G401 (cell line): ENCODE data around the gene DSTYK. TPM values are rescaled to one million over a fixed set of nuclear protein-coding genes. Genes with fewer than 3 reads are reported as not detected.
A peak's percentile ranks its signal among the peaks of the same experiment; 100 is the strongest.
"Not testable (repeated sequence)": the region's sequence is repeated elsewhere in the genome, so short reads cannot be mapped to it uniquely, and the experiment has no call there.

Experiments used
- DNase-seq: peaks from one replicate; pipeline ENCODE4 v3.0.0-alpha.2; 2015; ENCODE audit warnings: low spot score
- in situ Hi-C: cut with HindIII; loops from 2 replicates; pipeline ENCODE4 v1.10.0; 2016; ENCODE audit warnings: low sequenced_read_pairs, mixed read lengths
- total RNA-seq: library from RNA; depleted of rRNA; stranded (reverse); fragments of >200 nt; shearing (Covaris generic); gene quantifications from 2 replicates; pipeline ENCODE4 v1.2.3, GENCODE V29; 2014

Gene DSTYK
- total RNA-seq, 1 experiment from 2014 or later, result 8.6 TPM

DNA sequence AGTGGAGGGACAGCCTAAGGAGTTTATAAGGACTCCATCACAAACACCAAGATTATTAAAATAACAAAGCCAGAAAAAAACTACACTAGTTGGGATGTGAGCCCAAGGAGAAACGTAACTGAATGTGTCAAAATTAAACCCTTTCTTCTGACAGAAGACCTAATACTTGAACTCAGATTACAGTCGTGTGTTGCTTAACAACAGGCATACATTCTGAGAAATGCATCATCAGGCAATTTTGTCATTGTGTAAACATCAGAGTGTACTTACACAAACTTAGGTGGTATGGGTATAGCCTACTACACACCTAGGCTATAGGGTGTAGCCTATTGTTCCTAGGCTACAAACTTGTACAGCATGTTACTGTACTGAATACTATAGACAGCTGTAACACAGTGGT is 23.4 kb downstream of the DSTYK start:
- in situ Hi-C loops, result no loop called here
- DNase-seq, result no peak

DNA sequence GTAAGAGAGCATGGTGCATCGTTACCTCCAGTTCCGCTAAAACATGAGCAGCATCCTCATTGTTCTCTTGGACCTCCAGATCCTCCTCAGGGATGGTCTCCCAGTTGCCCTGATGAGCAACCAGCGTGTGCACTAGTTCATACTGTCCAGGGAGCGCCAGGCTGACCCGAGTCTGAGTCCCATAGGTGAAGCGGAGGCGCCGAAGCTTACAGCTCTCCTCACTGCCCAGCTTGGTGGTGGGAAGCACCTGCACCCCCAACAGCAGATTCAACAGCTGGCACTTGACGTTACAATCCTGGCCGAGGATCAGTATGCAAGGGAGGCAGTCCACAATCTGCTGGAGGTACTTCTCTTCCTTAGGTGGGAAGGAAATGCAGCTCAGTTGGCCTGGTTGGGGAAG is 24.1 kb downstream of the DSTYK start:
- in situ Hi-C loops, result no loop called here
- DNase-seq, result no peak

GRCh38 chr1:205186191-205186590 is 25.3 kb downstream of the DSTYK start:
- DNase-seq, result no peak
- in situ Hi-C loops, result no loop called here

- in situ Hi-C loops, result no loop called here
- peak; percentile 21 for DNase-seq
These were observed 27.7 kb downstream of the DSTYK start for GRCh38 chr1:205183676-205184335.

GRCh38 chr1:205182930-205183329 is 28.6 kb downstream of the DSTYK start:
- no peak for DNase-seq
- in situ Hi-C loops, result no loop called here

GRCh38 chr1:205180331-205180730 is 31.2 kb downstream of the DSTYK start:
- in situ Hi-C loops, result not testable (repeated sequence)

DNA sequence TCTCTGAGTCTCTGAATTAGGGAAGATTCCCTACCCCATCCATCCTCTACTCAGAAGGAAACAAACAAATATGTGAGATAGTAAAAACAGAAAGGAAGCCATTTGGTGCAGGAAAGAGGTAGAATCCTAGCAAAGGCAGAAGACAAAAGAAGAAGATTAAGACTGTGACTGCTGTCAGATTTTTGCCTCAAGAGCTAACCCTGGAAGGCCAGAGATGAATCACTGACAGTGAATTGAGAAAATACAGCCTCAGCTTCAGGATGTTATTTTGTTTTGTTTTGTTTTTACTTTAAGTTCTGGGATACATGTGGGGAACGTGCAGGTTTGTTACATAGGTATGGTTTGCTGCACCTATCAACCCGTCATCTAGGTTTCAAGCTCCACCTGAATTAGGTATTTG is 31.7 kb downstream of the DSTYK start:
- in situ Hi-C loops, result no loop called here
- no peak for DNase-seq

More at GRCh38 chr1:205180331-205180730, 31.2 kb downstream of the DSTYK start:
- not testable (repeated sequence) for DNase-seq

- in situ Hi-C loops, result no loop called here
- no peak for DNase-seq
These were observed 38.7 kb downstream of the DSTYK start for GRCh38 chr1:205172729-205173366.

DNA sequence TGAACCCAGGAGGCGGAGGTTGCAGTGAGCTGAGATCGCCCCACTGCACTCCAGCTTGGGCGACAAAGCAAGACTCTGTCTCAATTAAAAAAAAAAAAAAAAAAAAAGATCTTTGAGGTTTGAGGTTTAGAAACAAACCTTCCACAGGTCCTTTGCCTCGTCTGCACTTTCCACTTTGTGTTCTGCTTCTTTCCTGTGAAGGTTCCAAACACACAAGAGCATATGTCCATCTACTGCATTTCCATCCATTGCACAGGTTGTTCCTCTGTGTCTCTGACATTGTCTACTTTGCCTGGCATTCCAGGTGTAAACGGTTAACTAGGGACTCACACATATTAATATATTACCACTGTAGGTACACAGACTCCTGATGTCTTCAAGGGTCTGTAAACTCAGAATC is 40.1 kb downstream of the DSTYK start:
- in situ Hi-C loops, result no loop called here
- no peak for DNase-seq

GRCh38 chr1:205170532-205171269 is 40.8 kb downstream of the DSTYK start:
- DNase-seq, result no peak
- in situ Hi-C loops, result no loop called here

DNA sequence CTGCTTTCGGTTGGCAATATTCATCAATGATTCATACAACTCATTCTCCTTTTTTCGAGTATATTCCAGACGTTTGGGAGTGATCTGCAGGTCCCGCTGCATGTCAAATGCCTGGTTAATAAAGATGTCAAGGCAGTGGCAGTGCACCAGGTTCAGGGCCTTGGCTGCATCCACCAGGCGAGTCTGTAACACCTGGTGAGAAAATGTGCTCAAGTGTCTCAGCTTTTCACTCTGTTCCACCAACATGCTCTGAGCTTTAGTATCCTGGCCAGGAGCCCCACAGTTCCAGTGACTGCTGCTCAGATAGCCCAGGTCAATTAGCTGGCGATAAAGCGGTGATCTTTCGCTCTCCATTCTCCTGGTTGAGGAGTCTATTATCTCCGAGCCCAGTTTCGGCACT is 42.3 kb downstream of the DSTYK start:
- DNase-seq, result peak; percentile 74
- in situ Hi-C loops, result no loop called here

- in situ Hi-C loops, result no loop called here
- DNase-seq, result no peak
These were observed 43.2 kb downstream of the DSTYK start for GRCh38 chr1:205168291-205168690.

DNA sequence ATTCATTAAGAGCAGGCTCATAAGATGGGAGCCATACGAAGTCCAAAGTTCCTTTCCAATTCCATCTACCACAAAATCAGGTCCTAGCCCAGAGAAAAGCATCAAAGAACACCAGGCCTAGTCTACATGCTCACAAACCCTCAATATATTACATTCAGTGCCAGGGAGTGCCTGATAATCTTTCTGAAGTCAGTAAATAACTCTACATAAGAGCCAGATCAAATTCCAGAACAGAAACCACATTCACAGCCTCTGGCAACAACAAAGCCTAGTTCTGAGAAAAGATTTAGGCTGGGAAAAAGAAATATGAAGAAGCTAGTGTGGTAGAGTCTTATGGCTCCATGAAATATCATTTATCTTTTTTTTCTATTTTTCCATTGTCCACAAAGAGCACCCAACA is 49.2 kb downstream of the DSTYK start:
- in situ Hi-C loops, result no loop called here
- DNase-seq, result no peak

GRCh38 chr1:205161076-205161475 is 50.4 kb downstream of the DSTYK start:
- in situ Hi-C loops, result no loop called here
- no peak for DNase-seq

DNA sequence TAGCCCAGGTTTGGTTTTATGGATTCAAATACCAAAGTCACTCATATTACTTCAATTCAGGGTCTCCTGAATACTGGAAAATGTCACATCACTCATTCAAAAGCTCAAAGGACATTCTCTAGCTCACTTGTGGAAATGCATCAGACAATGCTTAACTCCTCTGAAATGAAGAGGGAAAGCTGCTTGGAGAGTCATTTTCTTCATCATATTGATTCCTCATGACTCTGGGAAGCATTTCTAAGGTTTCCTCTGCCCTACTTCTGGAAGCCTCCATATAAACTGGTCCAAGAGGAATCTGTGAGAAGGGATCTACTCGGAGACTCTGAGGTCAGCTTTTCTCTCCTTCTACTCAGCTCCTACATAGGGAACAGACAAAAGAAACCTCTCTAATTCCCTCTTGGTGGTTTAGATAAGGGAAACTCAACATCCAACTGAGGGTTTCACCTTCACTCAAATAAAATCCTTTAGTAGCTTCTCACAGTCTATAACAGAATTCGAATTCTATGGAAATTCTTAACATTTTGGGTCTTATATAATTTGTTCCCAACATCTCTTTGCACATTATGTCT is 53.4 kb downstream of the DSTYK start:
- no peak for DNase-seq
- in situ Hi-C loops, result no loop called here

GRCh38 chr1:205155665-205156377 is 55.7 kb downstream of the DSTYK start:
- in situ Hi-C loops, DNase-seq: not testable (repeated sequence)

DNA sequence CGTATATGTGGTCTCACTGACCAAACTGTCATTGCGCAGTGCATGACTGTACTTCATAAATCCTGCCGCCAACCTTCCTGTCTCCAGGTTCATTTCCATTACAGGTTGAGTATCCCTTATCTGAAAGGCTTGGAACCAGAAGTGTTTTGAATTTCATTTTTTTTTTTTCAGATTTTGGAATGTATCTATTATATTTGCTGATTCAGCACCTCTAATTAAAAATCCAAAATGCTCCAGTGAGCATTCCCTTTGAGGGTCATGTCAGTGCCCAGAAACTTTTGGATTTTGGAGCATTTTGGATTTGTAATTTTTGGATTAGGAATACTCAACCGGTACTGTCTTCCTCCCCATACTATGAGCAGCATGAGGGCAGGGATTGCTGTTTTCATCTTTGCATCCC is 59.0 kb downstream of the DSTYK start:
- no peak for DNase-seq
- in situ Hi-C loops, result no loop called here

GRCh38 chr1:205150651-205151428 is 60.7 kb downstream of the DSTYK start:
- DNase-seq, result no peak
- in situ Hi-C loops, result no loop called here
